HG02763 (cell line): ENCODE measurements around the gene NKX2-1.
"Not testable (repeated sequence)": the region's sequence is repeated elsewhere in the genome, so short reads cannot be mapped to it uniquely, and the experiment has no call there.

Source experiments
- ATAC-seq: cut with Tn5 transposase; IDR thresholded peaks from one replicate; pipeline ENCODE4 v1.9.1; 2021; ENCODE audit warnings: mild to moderate bottlenecking, moderate library complexity; ENCODE audit not compliant: unreplicated experiment

NKX2-1 gene

GRCh38 chr14:36505892-36506731 lies 13.9 kb downstream of the NKX2-1 start:
- ATAC-seq: no peak

GRCh38 chr14:36505181-36505815 lies 14.7 kb downstream of the NKX2-1 start:
- ATAC-seq: no peak

- ATAC-seq: no peak
Observed at GRCh38 chr14:36504771-36505175, 15.3 kb downstream of the NKX2-1 start.

GRCh38 chr14:36503771-36504741 lies 16.0 kb downstream of the NKX2-1 start:
- no peak for ATAC-seq

GRCh38 chr14:36502558-36503508 lies 17.2 kb downstream of the NKX2-1 start:
- no peak for ATAC-seq

GRCh38 chr14:36498938-36499337 lies 21.1 kb downstream of the NKX2-1 start:
- no peak for ATAC-seq

GRCh38 chr14:36496346-36496745 lies 23.7 kb downstream of the NKX2-1 start:
- no peak for ATAC-seq

- ATAC-seq: no peak
Observed at GRCh38 chr14:36495666-36496065, 24.4 kb downstream of the NKX2-1 start.

GRCh38 chr14:36493761-36494160 lies 26.3 kb downstream of the NKX2-1 start:
- no peak for ATAC-seq

- no peak for ATAC-seq
Observed at GRCh38 chr14:36485773-36486172, 34.3 kb downstream of the NKX2-1 start.

- ATAC-seq: no peak
Observed at GRCh38 chr14:36479344-36479743, 40.7 kb downstream of the NKX2-1 start.

GRCh38 chr14:36478782-36479181 lies 41.2 kb downstream of the NKX2-1 start:
- no peak for ATAC-seq

- no peak for ATAC-seq
Observed at GRCh38 chr14:36477266-36477665, 42.8 kb downstream of the NKX2-1 start.

GRCh38 chr14:36476061-36476460 lies 44.0 kb downstream of the NKX2-1 start:
- ATAC-seq: not testable (repeated sequence)

- ATAC-seq: no peak
Observed at GRCh38 chr14:36474593-36474992, 45.4 kb downstream of the NKX2-1 start.

- no peak for ATAC-seq
Observed at GRCh38 chr14:36471431-36471830, 48.6 kb downstream of the NKX2-1 start.

- no peak for ATAC-seq
Observed at GRCh38 chr14:36467332-36467731, 52.7 kb downstream of the NKX2-1 start.
